ENCODE results near the gene USP33. TPM values are rescaled to one million over a fixed set of nuclear protein-coding genes. Genes with fewer than 3 reads are reported as not detected.

USP33 gene
- total and polyA plus RNA-seq, 2 of the 13 experiments (the other 11 are each of a cell fraction or from before 2014, with no cell fraction given): 32.0 to 49.1 TPM

DNA sequence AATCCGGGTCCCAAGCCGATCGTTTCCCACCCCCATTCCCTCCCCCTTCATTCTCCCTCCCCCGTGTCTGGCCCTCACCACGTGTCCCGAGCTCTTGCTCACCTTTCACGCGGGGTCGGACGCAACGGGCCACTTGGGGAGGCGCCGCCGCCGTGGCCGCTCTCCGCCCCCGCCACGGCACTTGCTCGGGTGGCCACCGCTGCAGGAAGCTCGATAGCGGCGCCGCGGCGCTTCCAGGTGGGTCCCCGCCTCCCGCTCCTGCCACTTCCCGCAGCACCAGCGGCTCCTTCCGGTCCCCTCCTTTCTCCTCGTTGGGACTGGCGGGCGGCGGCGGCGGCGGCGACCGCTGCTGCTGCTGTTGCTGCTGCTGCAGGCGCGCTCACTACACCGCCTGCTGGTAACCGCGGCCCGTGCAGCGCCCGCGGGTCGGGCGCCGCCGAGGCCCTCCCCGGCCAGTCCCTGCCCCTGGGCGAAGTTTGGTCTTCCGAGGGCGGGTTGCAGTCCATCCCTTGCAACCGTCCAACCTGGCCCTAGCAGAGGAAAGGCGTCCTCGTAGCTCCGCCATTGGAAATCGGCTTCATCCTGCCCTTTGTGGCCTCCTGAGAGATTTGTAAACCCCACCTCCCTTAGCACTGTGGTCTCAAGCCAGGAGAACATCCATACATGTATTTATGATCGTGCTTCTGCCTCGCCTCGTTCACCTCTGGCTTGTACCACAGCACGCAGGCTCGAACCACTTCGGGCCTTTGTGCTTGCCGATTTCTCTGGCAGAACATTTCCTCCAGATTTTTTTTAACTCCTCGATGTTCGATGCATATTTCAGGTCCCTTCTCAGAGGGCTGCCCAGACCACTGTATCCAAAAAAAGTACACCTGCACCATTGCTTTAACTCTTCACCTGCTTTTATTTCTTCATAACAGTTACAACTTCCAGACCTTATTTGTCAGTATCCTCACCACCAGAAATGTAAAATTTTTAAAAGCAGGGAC is 76.2 kb downstream of the USP33 start (continued):
- TF ChIP-seq HDAC2 (CRISPR knock-in tag; IDR thresholded peaks at IDR 0.05): peak; percentile 14; the same call in 1 of the 2 replicates
- TF ChIP-seq HOXA9 (CRISPR knock-in tag; IDR thresholded peaks at IDR 0.05; ENCODE audit: borderline replicate concordance): 0 out of 2 replicates have a peak, but pooled peaks have one; percentile 36
- TF ChIP-seq CENPX (CRISPR knock-in tag; IDR thresholded peaks at IDR 0.05): no peak
- TF ChIP-seq ZNF101 (CRISPR knock-in tag; IDR thresholded peaks at IDR 0.05; ENCODE audit: borderline replicate concordance, low read depth): no peak
- no peak for TF ChIP-seq TRIM24 (CRISPR knock-in tag; IDR thresholded peaks at IDR 0.05)
- no peak for TF ChIP-seq SMAD3 (CRISPR knock-in tag; IDR thresholded peaks at IDR 0.05)
- no peak; the same call in 1 of the 2 replicates for TF ChIP-seq ZNF232 (CRISPR knock-in tag; IDR thresholded peaks at IDR 0.05; ENCODE audit: borderline replicate concordance)
- TF ChIP-seq, protein P1, sequence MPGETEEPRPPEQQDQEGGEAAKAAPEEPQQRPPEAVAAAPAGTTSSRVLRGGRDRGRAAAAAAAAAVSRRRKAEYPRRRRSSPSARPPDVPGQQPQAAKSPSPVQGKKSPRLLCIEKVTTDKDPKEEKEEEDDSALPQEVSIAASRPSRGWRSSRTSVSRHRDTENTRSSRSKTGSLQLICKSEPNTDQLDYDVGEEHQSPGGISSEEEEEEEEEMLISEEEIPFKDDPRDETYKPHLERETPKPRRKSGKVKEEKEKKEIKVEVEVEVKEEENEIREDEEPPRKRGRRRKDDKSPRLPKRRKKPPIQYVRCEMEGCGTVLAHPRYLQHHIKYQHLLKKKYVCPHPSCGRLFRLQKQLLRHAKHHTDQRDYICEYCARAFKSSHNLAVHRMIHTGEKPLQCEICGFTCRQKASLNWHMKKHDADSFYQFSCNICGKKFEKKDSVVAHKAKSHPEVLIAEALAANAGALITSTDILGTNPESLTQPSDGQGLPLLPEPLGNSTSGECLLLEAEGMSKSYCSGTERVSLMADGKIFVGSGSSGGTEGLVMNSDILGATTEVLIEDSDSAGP (CRISPR knock-in tag; IDR thresholded peaks at IDR 0.05; ENCODE audit: borderline replicate concordance): peak; percentile 73
- TF ChIP-seq ZNF24 (IDR thresholded peaks at IDR 0.05): no peak
- TF ChIP-seq BHLHE40 (IDR thresholded peaks at IDR 0.05; ENCODE audit: low read length): no peak; the same call in 1 of the 2 replicates
- peak; percentile 63; the same call in 1 of the 2 replicates for TF ChIP-seq ZFP90 (CRISPR knock-in tag; IDR thresholded peaks at IDR 0.05; ENCODE audit: borderline replicate concordance)
- TF ChIP-seq ZMAT3 (CRISPR knock-in tag; conservative IDR thresholded peaks at IDR 0.05): no peak; the same call in 1 of the 2 replicates
- TF ChIP-seq NFATC3 (CRISPR knock-in tag; IDR thresholded peaks at IDR 0.05): no peak
- TF ChIP-seq, protein P2, sequence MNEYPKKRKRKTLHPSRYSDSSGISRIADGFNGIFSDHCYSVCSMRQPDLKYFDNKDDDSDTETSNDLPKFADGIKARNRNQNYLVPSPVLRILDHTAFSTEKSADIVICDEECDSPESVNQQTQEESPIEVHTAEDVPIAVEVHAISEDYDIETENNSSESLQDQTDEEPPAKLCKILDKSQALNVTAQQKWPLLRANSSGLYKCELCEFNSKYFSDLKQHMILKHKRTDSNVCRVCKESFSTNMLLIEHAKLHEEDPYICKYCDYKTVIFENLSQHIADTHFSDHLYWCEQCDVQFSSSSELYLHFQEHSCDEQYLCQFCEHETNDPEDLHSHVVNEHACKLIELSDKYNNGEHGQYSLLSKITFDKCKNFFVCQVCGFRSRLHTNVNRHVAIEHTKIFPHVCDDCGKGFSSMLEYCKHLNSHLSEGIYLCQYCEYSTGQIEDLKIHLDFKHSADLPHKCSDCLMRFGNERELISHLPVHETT (CRISPR knock-in tag; conservative IDR thresholded peaks at IDR 0.05): 0 out of 2 replicates have a peak, but pooled peaks have one; percentile 58
- TF ChIP-seq, protein P3, sequence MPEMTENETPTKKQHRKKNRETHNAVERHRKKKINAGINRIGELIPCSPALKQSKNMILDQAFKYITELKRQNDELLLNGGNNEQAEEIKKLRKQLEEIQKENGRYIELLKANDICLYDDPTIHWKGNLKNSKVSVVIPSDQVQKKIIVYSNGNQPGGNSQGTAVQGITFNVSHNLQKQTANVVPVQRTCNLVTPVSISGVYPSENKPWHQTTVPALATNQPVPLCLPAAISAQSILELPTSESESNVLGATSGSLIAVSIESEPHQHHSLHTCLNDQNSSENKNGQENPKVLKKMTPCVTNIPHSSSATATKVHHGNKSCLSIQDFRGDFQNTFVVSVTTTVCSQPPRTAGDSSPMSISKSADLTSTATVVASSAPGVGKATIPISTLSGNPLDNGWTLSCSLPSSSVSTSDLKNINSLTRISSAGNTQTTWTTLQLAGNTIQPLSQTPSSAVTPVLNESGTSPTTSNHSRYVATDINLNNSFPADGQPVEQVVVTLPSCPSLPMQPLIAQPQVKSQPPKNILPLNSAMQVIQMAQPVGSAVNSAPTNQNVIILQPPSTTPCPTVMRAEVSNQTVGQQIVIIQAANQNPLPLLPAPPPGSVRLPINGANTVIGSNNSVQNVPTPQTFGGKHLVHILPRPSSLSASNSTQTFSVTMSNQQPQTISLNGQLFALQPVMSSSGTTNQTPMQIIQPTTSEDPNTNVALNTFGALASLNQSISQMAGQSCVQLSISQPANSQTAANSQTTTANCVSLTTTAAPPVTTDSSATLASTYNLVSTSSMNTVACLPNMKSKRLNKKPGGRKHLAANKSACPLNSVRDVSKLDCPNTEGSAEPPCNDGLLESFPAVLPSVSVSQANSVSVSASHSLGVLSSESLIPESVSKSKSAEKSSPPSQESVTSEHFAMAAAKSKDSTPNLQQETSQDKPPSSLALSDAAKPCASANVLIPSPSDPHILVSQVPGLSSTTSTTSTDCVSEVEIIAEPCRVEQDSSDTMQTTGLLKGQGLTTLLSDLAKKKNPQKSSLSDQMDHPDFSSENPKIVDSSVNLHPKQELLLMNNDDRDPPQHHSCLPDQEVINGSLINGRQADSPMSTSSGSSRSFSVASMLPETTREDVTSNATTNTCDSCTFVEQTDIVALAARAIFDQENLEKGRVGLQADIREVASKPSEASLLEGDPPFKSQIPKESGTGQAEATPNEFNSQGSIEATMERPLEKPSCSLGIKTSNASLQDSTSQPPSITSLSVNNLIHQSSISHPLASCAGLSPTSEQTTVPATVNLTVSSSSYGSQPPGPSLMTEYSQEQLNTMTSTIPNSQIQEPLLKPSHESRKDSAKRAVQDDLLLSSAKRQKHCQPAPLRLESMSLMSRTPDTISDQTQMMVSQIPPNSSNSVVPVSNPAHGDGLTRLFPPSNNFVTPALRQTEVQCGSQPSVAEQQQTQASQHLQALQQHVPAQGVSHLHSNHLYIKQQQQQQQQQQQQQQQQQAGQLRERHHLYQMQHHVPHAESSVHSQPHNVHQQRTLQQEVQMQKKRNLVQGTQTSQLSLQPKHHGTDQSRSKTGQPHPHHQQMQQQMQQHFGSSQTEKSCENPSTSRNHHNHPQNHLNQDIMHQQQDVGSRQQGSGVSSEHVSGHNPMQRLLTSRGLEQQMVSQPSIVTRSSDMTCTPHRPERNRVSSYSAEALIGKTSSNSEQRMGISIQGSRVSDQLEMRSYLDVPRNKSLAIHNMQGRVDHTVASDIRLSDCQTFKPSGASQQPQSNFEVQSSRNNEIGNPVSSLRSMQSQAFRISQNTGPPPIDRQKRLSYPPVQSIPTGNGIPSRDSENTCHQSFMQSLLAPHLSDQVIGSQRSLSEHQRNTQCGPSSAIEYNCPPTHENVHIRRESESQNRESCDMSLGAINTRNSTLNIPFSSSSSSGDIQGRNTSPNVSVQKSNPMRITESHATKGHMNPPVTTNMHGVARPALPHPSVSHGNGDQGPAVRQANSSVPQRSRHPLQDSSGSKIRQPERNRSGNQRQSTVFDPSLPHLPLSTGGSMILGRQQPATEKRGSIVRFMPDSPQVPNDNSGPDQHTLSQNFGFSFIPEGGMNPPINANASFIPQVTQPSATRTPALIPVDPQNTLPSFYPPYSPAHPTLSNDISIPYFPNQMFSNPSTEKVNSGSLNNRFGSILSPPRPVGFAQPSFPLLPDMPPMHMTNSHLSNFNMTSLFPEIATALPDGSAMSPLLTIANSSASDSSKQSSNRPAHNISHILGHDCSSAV (CRISPR knock-in tag; IDR thresholded peaks at IDR 0.05; ENCODE audit: borderline replicate concordance): no peak
- no peak for TF ChIP-seq ATM (IDR thresholded peaks at IDR 0.05; ENCODE audit: borderline replicate concordance)
- no peak for TF ChIP-seq NR1H2 (CRISPR knock-in tag; IDR thresholded peaks at IDR 0.05; ENCODE audit: borderline replicate concordance, low read depth)
